Body of pancreas (tissue), 4 donors: ENCODE measurements around the gene KCTD19.

Experiments used
- CTCF ChIP-seq, 7 experiments: fragments of 450-650 bp in 4 of 7; fragments of 200-600 bp in 3 of 7; sonication (generic) in 3 of 7; IDR thresholded peaks; one replicate each; pipeline ENCODE4 v1.5.1; 2016 to 2019; ENCODE audit warnings: antibody characterized with exemption in 7 of 7
- POLR2A ChIP-seq, 3 donors: fragments of 450-650 bp; IDR thresholded peaks; one replicate each; pipeline ENCODE4 v1.6.1; 2016; ENCODE audit warnings: antibody characterized with exemption in 3 of 3, mild to moderate bottlenecking in 2 of 3

- TF ChIP-seq CTCF (IDR thresholded peaks at IDR 0.05), result no peak
- no peak for TF ChIP-seq POLR2A (IDR thresholded peaks at IDR 0.05)
These were observed 1.2 kb upstream of the KCTD19 start for GRCh38 chr16:67327743-67328142.
